Psoas muscle (tissue), 8 donors: ENCODE data around the gene SLC8B1. TPM values are rescaled to one million over a fixed set of nuclear protein-coding genes. Genes with fewer than 3 reads are reported as not detected.

Source experiments
- ATAC-seq, 4 donors: fragments of 200-7000 bp; cut with Tn5 transposase; one replicate each; pipeline ENCODE4 v1.9.1; 2020; ENCODE audit warnings: moderate library complexity in 3 of 4, mild to moderate bottlenecking in 2 of 4
- DNase-seq, 2 donors: peaks; one replicate each; pipeline ENCODE4 v3.0.0-alpha.2; 2020
- H3K27ac ChIP-seq: fragments of 200-600 bp; one replicate; pipeline ENCODE4 v1.8.0; 2022
- H3K27me3 ChIP-seq, 3 donors: fragments of 200-600 bp in 1 of 3; one replicate each; pipeline versions ENCODE4 v1.6.1 to v1.8.0; 2013 to 2022; ENCODE audit warnings: low read length in 2 of 3, mild to moderate bottlenecking in 2 of 3, moderate library complexity in 1 of 3; ENCODE audit not compliant: insufficient read depth in 3 of 3
- H3K36me3 ChIP-seq, 2 donors: fragments of 200-600 bp in 1 of 2; one replicate each; pipeline versions ENCODE4 v1.6.1 to v1.8.0; 2013 to 2022; ENCODE audit warnings: low read depth in 1 of 2, mild to moderate bottlenecking in 1 of 2, moderate library complexity in 1 of 2; ENCODE audit not compliant: insufficient read depth in 1 of 2
- H3K4me1 ChIP-seq: fragments of 200-600 bp; one replicate; pipeline ENCODE4 v1.8.0; 2022
- H3K4me3 ChIP-seq: fragments of 200-600 bp; one replicate; pipeline ENCODE4 v1.8.0; 2022; ENCODE audit warnings: mild to moderate bottlenecking
- H3K9me3 ChIP-seq: fragments of 200-600 bp; one replicate; pipeline ENCODE4 v1.8.0; 2022
- WGBS, 3 donors: extraction: QIAGEN DNeasy Blood & Tissue Kit; methylation state at CpG; one replicate each; pipeline versions ENCODE4 v1.1.6 to v1.1.7; 2013; 5-methylcytosine and 5-hydroxymethylcytosine counted together
- intact Hi-C, 2 donors: fragments of 100-400 bp; cut with DNase I; formaldehyde crosslinking; loops; one replicate each; pipeline versions ENCODE4 v1.11.0 to v1.14.2; 2022
- polyA plus RNA-seq, 3 donors: library from polyadenylated mRNA; stranded (reverse); fragments of 200-250 nt; gene quantifications; one replicate each; pipeline ENCODE4 v1.2.3, GENCODE V29; 2013
- total RNA-seq, 4 donors: library from RNA; stranded (reverse); fragmentation: NEBNext Ultra II Directional in 2 of 4; extraction: Animal tissue kit (Norgen Biotek cat#: 25700) in 2 of 4; gene quantifications; one replicate each; pipeline versions ENCODE4 v1.2.1 to v1.2.4, GENCODE V29; 2021 to 2023
- TF ChIP-seq, protein P1 (sequence below): fragments of 200-600 bp; IDR thresholded peaks from one replicate; pipeline ENCODE4 v1.8.0; 2022; ENCODE audit warnings: antibody characterized with exemption
- donor health status: healthy with polysubstance abuse.
- donor health status: DM: no; HTN: no; CAD: no; lungs with moderate emphysema.
- donor health status: Bipolar disorder and iron deficiency.
- donor health status: healthy.
- donor health status: DM: yes; HTN: yes; CAD: no.
- donor health status: DM: no; HTN: no; CAD: no.
- donor health status: DM: no; HTN: no; CAD: no.
- donor health status: DM: yes; HTN: yes; CAD: no.

SLC8B1 gene
- total and polyA plus RNA-seq, 7 donors, result 5.7 to 10.3 (median 9.2) TPM

DNA sequence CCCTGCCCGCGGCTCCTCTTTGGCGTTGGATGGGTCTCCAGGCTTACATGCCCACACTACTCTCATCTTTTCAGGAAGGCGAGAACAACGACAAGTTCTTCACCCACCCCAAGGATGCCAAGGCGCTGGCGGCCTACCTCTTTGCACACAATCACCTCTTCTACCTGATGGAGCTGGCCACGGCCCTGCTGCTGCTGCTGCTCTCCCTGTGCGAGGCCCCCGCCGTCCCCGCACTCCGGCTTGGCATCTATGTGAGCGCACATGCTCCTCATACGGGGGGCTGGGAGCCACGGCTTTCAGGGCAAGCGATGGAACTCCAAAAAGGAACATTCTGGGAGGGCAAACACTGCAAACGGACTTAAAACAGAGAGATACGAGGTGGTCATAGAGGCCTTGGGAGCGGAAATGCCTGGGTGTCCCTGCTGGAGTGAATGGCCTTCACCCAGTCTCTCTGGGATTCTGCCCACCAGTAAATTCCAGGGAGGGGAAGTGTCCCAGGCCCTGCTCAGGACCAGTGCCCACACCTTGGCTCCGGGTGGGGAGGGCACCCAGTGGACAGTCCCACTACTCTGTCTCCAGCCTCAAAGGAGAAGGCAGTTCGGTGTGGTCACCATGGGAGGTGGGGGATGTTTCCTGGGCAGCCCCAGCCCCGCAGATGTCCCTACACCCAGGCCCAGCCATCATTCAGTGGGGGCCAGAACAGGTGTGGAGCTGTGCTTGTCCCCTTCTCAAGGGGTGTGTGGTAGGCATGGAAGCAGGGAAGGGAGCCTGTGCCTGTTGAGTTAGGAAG, 68.6 kb downstream of the SLC8B1 start:
- 91 to 94% (median 93%) methylated on average over 23 of the region's 23 CpGs for WGBS, 3 donors
- DNase-seq (peak in 1 of 2 donors; percentile 43), ATAC-seq (no peak)
- TF ChIP-seq, protein P1, sequence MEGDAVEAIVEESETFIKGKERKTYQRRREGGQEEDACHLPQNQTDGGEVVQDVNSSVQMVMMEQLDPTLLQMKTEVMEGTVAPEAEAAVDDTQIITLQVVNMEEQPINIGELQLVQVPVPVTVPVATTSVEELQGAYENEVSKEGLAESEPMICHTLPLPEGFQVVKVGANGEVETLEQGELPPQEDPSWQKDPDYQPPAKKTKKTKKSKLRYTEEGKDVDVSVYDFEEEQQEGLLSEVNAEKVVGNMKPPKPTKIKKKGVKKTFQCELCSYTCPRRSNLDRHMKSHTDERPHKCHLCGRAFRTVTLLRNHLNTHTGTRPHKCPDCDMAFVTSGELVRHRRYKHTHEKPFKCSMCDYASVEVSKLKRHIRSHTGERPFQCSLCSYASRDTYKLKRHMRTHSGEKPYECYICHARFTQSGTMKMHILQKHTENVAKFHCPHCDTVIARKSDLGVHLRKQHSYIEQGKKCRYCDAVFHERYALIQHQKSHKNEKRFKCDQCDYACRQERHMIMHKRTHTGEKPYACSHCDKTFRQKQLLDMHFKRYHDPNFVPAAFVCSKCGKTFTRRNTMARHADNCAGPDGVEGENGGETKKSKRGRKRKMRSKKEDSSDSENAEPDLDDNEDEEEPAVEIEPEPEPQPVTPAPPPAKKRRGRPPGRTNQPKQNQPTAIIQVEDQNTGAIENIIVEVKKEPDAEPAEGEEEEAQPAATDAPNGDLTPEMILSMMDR, result no peak
- Histone ChIP-seq H3K4me1 (peaks cover 24% of the 10 kb centered on the region), H3K4me3 (no peak overlapping the region), H3K27ac (no peak overlapping the region), H3K9me3 (no peaks in the 10 kb centered on the region), H3K36me3 (peaks cover 0 to 77% of the 10 kb centered on the region in 2 donors), H3K27me3 (no peaks in the 10 kb centered on the region)
- intact Hi-C loops, result no loop called here

DNA sequence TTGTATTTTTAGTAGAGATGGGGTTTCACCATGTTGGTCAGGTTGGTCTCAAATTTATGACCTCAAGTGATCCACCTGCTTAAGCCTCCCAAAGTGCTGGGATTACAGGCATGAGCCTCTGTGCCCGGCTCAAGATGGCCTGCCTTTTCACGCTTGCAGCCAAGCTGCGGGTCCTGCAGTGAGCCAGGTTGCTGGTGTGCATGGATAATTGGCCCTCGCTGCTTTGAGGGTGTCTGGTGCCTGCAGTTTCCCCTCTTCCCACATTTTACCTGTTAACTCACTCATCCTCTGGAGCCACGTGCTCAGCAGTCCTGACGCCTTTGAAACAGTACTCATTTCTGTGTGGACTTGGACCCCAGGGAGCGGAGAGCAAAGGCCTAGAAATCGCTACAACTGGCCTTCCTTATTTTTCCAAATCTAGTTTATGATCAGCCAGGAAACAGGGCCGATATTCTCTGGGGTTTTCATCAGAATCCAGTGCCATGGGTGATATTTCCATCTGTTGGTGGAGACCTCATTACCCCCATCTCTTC, 71.4 kb downstream of the SLC8B1 start:
- Histone ChIP-seq H3K4me3 (no peak overlapping the region), H3K27me3 (no peaks in the 10 kb centered on the region), H3K36me3 (peaks cover 0 to 49% of the 10 kb centered on the region in 2 donors), H3K27ac (peak overlapping the region; percentile 49), H3K9me3 (no peaks in the 10 kb centered on the region), H3K4me1 (peaks cover 46% of the 10 kb centered on the region)
- ATAC-seq, result no peak
- intact Hi-C loops, result loop anchor here in 1 of 2 donors (5.0 kb wide), 1 partner anchor 36 kb away; no protein-coding TSS in a partner anchor
- peak in 1 of 2 donors; percentile 40 for DNase-seq
- TF ChIP-seq, protein P1, result no peak
- WGBS, 3 donors, result 74 to 79% (median 74%) methylated on average over 9 of the region's 9 CpGs

DNA sequence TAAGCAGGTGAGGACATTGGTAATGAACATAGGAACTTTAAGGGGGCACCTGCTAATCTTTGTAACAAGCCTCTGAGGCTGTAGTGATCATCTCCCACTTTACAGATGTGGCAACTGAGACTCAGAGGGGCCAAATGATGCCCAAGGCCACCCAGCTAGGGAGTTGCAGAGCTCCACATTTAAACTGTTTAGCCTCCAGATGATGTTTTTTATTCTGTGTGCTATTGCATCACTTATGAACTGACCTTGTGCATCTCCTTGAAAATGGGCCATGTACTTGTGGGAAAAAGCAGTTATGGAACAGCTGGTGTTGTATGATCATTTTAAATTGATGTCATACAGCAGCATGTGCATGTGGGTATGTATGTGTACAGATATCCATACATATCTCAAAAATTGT, 72.2 kb downstream of the SLC8B1 start:
- Histone ChIP-seq H3K9me3 (no peaks in the 10 kb centered on the region), H3K36me3 (peaks cover 0 to 41% of the 10 kb centered on the region in 2 donors), H3K27me3 (no peaks in the 10 kb centered on the region), H3K4me1 (peaks cover 46% of the 10 kb centered on the region), H3K4me3 (no peak overlapping the region), H3K27ac (peak overlapping the region; percentile 49)
- TF ChIP-seq, protein P1, result no peak
- ATAC-seq (no peak), DNase-seq (peak in 1 of 2 donors; percentile 8)
- intact Hi-C loops, result loop anchor here in 1 of 2 donors (5.0 kb wide), 1 partner anchor 35 kb away; no protein-coding TSS in a partner anchor

DNA sequence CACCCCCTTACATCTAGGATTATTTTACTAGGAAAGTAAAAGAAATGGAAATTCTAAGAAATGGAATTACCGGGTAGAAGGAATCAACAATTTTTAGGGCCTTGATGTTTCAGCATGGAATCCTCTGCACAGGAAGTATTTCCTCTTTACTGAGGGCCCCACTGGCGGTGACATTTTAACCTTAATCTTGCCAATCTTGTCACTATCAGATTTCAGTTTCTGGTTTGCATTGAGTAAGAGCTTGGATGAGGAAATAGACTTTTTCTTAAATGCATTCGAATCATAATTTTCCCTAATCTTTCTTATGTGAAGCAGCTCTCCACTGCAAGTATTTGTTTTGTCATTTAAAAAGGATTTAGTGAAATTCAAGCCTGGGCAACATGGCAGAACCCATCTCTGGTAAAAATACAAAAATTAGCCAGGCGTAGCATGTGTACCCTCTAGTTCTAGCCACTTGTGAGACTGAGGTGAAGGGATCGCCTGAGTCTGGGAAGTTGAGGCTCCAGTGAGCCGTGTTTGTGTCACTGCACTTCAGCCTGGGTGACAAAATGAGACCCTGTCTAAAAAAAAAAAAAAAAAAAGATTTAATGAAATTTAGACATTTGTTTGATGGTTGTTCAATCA, 73.0 kb downstream of the SLC8B1 start:
- peak in 1 of 2 donors; percentile 12 for DNase-seq
- intact Hi-C loops, result loop anchor here in 1 of 2 donors (5.0 kb wide), 1 partner anchor 35 kb away; no protein-coding TSS in a partner anchor
- Histone ChIP-seq H3K27me3 (no peaks in the 10 kb centered on the region), H3K9me3 (no peaks in the 10 kb centered on the region), H3K27ac (peak overlapping the region; percentile 49), H3K4me1 (peaks cover 46% of the 10 kb centered on the region), H3K4me3 (no peak overlapping the region), H3K36me3 (peaks cover 0 to 34% of the 10 kb centered on the region in 2 donors)
- no peak for ATAC-seq
- 66 to 80% (median 68%) methylated on average over 6 of the region's 6 CpGs for WGBS, 3 donors
- TF ChIP-seq, protein P1, result no peak
